ENCODE results near the gene GLRX3.

GRCh38 chr10:130137659-130138478 lies 1.7 kb downstream of the GLRX3 start:
- TF ChIP-seq CTCF (IDR thresholded peaks at IDR 0.05; ENCODE audit: insufficient read depth, low read depth, low read length) (no peak), EZH2 (IDR thresholded peaks at IDR 0.05; ENCODE audit: insufficient read depth, low read length) (no peak)

All from astrocyte (in vitro differentiated cells and primary cell).